Measurements from ENCODE around the gene NDUFA13.
"Not testable (repeated sequence)": the region's sequence is repeated elsewhere in the genome, so short reads cannot be mapped to it uniquely, and the experiment has no call there.

Gene NDUFA13

GRCh38 chr19:19515642-19516519 is at the start of gene NDUFA13:
Gene NDUFA13, plus strand, starts transcription at chr19:19516225. Its CDS starts 14 bp downstream, at chr19:19516239.
- Histone ChIP-seq H3K36me3 (ENCODE audit: control insufficient read depth, insufficient read depth, low read length, severe bottlenecking) (peaks cover 17% of the 10 kb centered on the region), H3K4me3 (ENCODE audit: low read length) (peak within 1 kb of the TSS; percentile 95), H3K4me1 (ENCODE audit: control insufficient read depth, insufficient read depth, low read length) (peaks cover 13% of the 10 kb centered on the region), H3K9me3 (ENCODE audit: control insufficient read depth, low read length) (no peaks in the 10 kb centered on the region), H3K27me3 (replicated peaks; ENCODE audit: control insufficient read depth, insufficient read depth, low read length) (no peaks in the 10 kb centered on the region), H3K9ac (ENCODE audit: low read length) (peak within 1 kb of the TSS; percentile 88)
- DNase-seq (ENCODE audit: low read depth), result peak; percentile 96

- Histone ChIP-seq H3K36me3 (ENCODE audit: control insufficient read depth, insufficient read depth, low read length, severe bottlenecking) (peaks cover 45% of the 10 kb centered on the region), H3K9me3 (ENCODE audit: control insufficient read depth, low read length) (peaks cover 24% of the 10 kb centered on the region), H3K27me3 (replicated peaks; ENCODE audit: control insufficient read depth, insufficient read depth, low read length) (no peaks in the 10 kb centered on the region), H3K9ac (ENCODE audit: low read length) (no peak overlapping the region), H3K4me3 (ENCODE audit: low read length) (peak overlapping the region; percentile 25), H3K4me1 (ENCODE audit: control insufficient read depth, insufficient read depth, low read length) (peaks cover 14% of the 10 kb centered on the region)
- no peak for DNase-seq (ENCODE audit: low read depth)
Observed at GRCh38 chr19:19468424-19469050, 47.5 kb upstream of the NDUFA13 start.

GRCh38 chr19:19470579-19470978 is 45.4 kb upstream of the NDUFA13 start:
- Histone ChIP-seq H3K9me3 (ENCODE audit: control insufficient read depth, low read length) (peaks cover 24% of the 10 kb centered on the region), H3K4me3 (ENCODE audit: low read length) (no peak overlapping the region), H3K9ac (ENCODE audit: low read length) (no peak overlapping the region), H3K36me3 (ENCODE audit: control insufficient read depth, insufficient read depth, low read length, severe bottlenecking) (peaks cover 41% of the 10 kb centered on the region), H3K4me1 (ENCODE audit: control insufficient read depth, insufficient read depth, low read length) (no peaks in the 10 kb centered on the region), H3K27me3 (replicated peaks; ENCODE audit: control insufficient read depth, insufficient read depth, low read length) (no peaks in the 10 kb centered on the region)
- DNase-seq (ENCODE audit: low read depth), result no peak

- peaks cover 24% of the 10 kb centered on the region for H3K9me3 ChIP-seq (ENCODE audit: control insufficient read depth, low read length)
- no peak for DNase-seq (ENCODE audit: low read depth)
- peaks cover 29% of the 10 kb centered on the region for H3K36me3 ChIP-seq (ENCODE audit: control insufficient read depth, insufficient read depth, low read length, severe bottlenecking)
- H3K4me1 ChIP-seq (ENCODE audit: control insufficient read depth, insufficient read depth, low read length), result no peaks in the 10 kb centered on the region
- H3K4me3 ChIP-seq (ENCODE audit: low read length), result no peak overlapping the region
- H3K9ac ChIP-seq (ENCODE audit: low read length), result no peak overlapping the region
- H3K27me3 ChIP-seq (replicated peaks; ENCODE audit: control insufficient read depth, insufficient read depth, low read length), result no peaks in the 10 kb centered on the region
Observed at GRCh38 chr19:19471682-19472081, 44.3 kb upstream of the NDUFA13 start.

- not testable (repeated sequence) for H3K27me3 ChIP-seq (replicated peaks; ENCODE audit: control insufficient read depth, insufficient read depth, low read length); H3K4me3 ChIP-seq (ENCODE audit: low read length); H3K9ac ChIP-seq (ENCODE audit: low read length); DNase-seq (ENCODE audit: low read depth); H3K4me1 ChIP-seq (ENCODE audit: control insufficient read depth, insufficient read depth, low read length)
- peaks cover 24% of the 10 kb centered on the region for H3K9me3 ChIP-seq (ENCODE audit: control insufficient read depth, low read length)
- peaks cover 27% of the 10 kb centered on the region for H3K36me3 ChIP-seq (ENCODE audit: control insufficient read depth, insufficient read depth, low read length, severe bottlenecking)
Observed at GRCh38 chr19:19472106-19472505, 43.9 kb upstream of the NDUFA13 start.

- H3K4me1 ChIP-seq (ENCODE audit: control insufficient read depth, insufficient read depth, low read length), result no peaks in the 10 kb centered on the region
- no peak for DNase-seq (ENCODE audit: low read depth)
- H3K27me3 ChIP-seq (replicated peaks; ENCODE audit: control insufficient read depth, insufficient read depth, low read length), result no peaks in the 10 kb centered on the region
- peaks cover 10% of the 10 kb centered on the region for H3K36me3 ChIP-seq (ENCODE audit: control insufficient read depth, insufficient read depth, low read length, severe bottlenecking)
- H3K9ac ChIP-seq (ENCODE audit: low read length), result no peak overlapping the region
- H3K9me3 ChIP-seq (ENCODE audit: control insufficient read depth, low read length), result no peaks in the 10 kb centered on the region
- no peak overlapping the region for H3K4me3 ChIP-seq (ENCODE audit: low read length)
Observed at GRCh38 chr19:19475015-19475765, 40.8 kb upstream of the NDUFA13 start.

- no peak overlapping the region for H3K4me3 ChIP-seq (ENCODE audit: low read length)
- H3K9me3 ChIP-seq (ENCODE audit: control insufficient read depth, low read length), result no peaks in the 10 kb centered on the region
- no peak for DNase-seq (ENCODE audit: low read depth)
- H3K9ac ChIP-seq (ENCODE audit: low read length), result no peak overlapping the region
- peaks cover 15% of the 10 kb centered on the region for H3K36me3 ChIP-seq (ENCODE audit: control insufficient read depth, insufficient read depth, low read length, severe bottlenecking)
- H3K4me1 ChIP-seq (ENCODE audit: control insufficient read depth, insufficient read depth, low read length), result no peaks in the 10 kb centered on the region
- H3K27me3 ChIP-seq (replicated peaks; ENCODE audit: control insufficient read depth, insufficient read depth, low read length), result no peaks in the 10 kb centered on the region
Observed at GRCh38 chr19:19475849-19476828, 39.9 kb upstream of the NDUFA13 start.

- DNase-seq (ENCODE audit: low read depth), result no peak
- no peak overlapping the region for H3K4me3 ChIP-seq (ENCODE audit: low read length)
- no peaks in the 10 kb centered on the region for H3K4me1 ChIP-seq (ENCODE audit: control insufficient read depth, insufficient read depth, low read length)
- H3K9ac ChIP-seq (ENCODE audit: low read length), result no peak overlapping the region
- no peaks in the 10 kb centered on the region for H3K9me3 ChIP-seq (ENCODE audit: control insufficient read depth, low read length)
- no peaks in the 10 kb centered on the region for H3K27me3 ChIP-seq (replicated peaks; ENCODE audit: control insufficient read depth, insufficient read depth, low read length)
- peaks cover 16% of the 10 kb centered on the region for H3K36me3 ChIP-seq (ENCODE audit: control insufficient read depth, insufficient read depth, low read length, severe bottlenecking)
Observed at GRCh38 chr19:19477705-19478383, 38.2 kb upstream of the NDUFA13 start.

- DNase-seq (ENCODE audit: low read depth), result no peak
- peaks cover 10% of the 10 kb centered on the region for H3K4me1 ChIP-seq (ENCODE audit: control insufficient read depth, insufficient read depth, low read length)
Observed at GRCh38 chr19:19480688-19481087, 35.3 kb upstream of the NDUFA13 start.

More at GRCh38 chr19:19480688-19481087, 35.3 kb upstream of the NDUFA13 start:
- H3K27me3 ChIP-seq (replicated peaks; ENCODE audit: control insufficient read depth, insufficient read depth, low read length), result no peaks in the 10 kb centered on the region
- peaks cover 12% of the 10 kb centered on the region for H3K36me3 ChIP-seq (ENCODE audit: control insufficient read depth, insufficient read depth, low read length, severe bottlenecking)
- no peak overlapping the region for H3K4me3 ChIP-seq (ENCODE audit: low read length)
- no peaks in the 10 kb centered on the region for H3K9me3 ChIP-seq (ENCODE audit: control insufficient read depth, low read length)
- H3K9ac ChIP-seq (ENCODE audit: low read length), result no peak overlapping the region
